Hematopoietic multipotent progenitor cell treated with erythropoietin and hydrocortisone succinate and interleukin-3 and kit ligand, for 6 days (in vitro differentiated cells): Measurements from ENCODE around the gene LEPROT.

Experiments used
- DNase-seq: peaks from one replicate; pipeline ENCODE4 v3.0.0-alpha.2; 2015

LEPROT gene

DNA sequence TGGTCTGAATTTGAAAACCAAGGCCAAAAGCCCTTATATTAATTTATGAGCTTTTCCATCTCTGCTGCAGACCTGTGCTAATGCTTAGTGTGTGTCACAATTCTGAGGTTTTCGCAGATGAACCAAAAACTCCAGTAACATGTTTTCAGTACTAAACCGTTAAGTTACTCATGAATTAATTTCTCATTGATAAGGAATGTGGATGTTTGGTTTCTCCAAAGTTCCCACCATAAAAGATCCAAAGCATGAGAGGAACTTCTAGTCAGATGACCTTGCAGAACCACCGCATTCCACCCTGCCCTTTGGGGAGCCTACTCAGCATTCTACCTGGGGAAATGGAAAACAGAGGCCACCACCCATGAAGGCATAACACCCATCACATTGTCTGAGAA lies 7.5 kb upstream of the LEPROT start:
- no peak for DNase-seq

DNA sequence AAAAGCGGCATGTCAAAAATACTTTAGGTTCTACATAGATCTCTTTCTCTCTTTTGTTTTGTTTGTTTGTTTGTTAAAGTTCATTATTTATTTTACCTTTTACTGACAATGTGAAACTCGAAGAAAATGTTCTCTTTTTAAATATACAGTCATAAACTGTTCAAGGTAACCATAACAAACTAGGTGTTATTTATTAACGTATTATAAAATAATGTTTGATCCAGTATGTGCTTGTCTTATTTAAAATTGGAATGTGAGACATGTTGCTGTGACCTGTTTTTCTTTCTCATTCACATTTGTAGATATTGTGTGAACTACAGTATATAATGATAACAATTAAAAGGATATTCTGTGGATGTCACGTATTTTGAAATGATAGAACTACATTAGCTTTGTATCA lies 5.9 kb upstream of the LEPROT start:
- DNase-seq, result no peak

DNA sequence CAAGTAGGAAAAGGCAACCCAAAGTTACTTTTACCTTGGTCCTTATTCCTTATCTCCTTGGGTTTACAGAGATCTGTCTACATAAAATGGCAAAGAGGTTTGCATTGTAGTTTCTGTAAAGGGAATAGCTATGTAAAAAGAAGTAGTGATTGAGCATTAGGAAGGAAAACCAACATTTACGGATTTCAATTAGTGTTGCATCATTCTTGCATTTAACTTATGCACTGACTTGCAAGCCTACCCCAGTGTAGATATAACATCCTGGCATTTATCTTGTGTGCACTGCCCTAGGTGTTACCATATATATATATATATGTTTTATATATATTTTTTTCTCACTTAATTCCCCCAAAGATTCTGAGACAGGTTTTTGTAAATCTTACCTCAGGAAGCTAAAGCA lies 3.7 kb upstream of the LEPROT start:
- DNase-seq, result no peak

DNA sequence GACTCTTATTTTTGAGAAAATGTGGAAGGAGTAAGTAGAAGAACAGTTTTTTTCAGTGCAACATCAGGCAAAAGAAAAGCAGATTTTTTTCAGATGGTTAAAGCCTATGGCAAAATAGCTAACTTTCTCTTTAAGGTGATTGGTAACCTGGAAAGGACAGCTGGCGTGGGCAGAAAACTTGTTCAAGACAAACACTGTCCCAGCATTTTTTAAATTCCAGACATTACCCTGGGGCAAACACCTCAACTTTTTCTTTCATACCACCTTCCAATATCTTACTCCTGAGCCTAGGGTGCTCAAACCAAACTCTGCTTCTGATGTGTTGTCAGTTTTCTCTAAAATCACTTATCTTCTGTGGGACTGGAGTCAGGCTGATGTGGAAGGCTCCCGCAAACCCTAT lies 2.7 kb upstream of the LEPROT start:
- no peak for DNase-seq

DNA sequence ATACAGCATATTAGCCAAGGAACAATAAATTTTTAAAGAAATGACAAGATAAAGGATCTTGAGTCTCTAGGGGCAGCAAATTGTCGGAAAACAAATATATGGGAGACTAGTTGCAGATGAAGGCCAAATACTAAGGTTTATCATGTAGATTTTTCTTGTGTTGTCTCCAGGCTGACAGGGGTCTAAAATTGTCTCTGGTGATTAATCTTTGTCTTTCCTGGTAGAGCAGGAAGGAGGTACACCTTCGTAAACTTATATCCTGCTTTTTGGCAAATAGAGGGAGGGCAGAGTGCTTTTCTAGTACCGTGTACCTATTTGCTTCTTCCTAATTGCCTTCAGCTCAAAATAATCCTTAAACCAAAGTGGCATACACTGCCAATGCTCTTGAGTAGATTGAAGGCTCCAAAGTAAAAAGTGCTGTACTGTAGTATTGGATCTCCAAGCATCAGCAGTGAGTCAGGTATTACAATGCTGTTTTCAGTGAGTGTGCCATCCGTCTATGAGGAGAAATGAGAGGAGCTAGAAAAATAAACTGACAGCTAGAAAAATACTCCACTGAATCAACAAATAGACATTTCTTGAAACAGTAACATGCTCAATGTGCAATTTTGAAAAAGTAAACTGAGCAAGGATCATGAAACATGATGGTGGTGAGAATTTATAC lies 1.8 kb upstream of the LEPROT start:
- DNase-seq, result no peak

DNA sequence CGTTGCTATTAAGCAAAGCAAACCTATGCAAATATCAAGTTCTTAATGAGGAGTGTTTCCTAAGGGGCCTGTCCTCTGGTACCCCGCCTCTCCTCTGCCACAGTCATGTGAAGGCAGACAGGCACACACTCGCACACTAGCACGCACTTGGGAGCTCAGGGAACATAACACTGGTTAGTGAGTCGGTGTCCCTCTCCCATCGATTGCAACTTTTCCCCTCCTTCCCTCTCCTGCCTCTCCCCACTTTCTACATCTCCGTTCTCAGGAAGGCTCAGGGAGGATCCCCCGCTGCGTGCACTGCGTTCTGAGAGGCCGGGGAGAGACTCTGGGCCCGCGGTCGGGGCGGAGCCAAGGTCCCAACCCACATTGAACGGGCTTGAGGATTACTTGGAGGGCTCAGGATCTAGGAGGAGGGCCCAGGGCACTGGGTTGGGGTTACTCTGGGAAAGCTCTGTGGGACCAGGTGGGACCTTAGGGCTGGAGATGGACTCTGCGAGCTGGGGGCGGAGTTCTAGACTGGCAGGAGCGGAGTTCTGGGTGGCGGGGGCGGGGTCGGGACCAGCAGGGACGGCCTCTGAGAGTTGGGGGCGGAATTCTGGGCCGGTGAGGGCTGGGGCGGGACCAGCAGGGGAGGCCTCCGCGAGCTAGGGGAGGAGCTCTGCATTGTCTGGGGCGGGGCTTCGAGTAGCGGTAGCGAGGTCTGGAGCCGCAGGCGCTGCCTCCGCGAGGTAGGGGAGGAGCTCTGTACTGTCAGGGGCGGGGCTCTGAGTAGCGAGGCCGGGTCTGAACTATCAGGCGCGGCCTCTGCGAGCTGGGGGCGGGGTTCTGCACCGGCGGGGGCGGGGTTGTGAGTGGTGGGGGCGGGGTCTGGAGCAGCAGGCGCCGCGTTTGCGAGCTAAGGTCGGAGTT lies 533 bp upstream of the LEPROT start:
- peak; percentile 99 for DNase-seq

DNA sequence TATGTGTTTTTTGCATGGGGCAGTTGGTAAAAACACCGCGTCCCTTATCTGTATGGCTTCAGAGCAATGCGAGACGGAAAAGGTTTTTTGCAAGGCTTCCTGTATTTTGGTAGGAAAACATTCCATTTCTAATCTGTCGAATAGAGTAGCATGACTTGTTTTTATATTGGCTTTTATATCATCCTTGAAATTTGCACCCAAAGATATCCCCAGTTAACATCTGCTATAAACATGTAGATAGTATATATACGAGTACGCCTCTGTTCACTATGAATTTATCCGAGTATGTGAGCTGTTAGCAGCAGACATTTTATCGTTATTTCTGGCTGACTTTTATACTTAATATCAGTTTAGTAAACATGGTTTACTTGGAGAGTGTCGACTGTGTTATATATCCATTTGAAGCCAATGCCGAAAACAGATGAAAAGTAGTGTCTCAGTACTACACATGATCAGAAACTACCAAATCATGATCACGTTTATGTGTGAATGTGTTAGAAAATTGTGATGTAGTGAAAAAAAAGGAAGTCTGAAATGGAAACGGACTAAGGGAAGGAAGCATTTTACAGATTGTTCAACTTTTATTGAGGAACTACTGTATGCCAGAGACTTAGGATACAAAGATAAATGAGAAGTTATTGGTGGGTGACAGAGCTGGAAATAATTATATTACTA lies 1.0 kb downstream of the LEPROT start:
- peak; percentile 77 for DNase-seq

DNA sequence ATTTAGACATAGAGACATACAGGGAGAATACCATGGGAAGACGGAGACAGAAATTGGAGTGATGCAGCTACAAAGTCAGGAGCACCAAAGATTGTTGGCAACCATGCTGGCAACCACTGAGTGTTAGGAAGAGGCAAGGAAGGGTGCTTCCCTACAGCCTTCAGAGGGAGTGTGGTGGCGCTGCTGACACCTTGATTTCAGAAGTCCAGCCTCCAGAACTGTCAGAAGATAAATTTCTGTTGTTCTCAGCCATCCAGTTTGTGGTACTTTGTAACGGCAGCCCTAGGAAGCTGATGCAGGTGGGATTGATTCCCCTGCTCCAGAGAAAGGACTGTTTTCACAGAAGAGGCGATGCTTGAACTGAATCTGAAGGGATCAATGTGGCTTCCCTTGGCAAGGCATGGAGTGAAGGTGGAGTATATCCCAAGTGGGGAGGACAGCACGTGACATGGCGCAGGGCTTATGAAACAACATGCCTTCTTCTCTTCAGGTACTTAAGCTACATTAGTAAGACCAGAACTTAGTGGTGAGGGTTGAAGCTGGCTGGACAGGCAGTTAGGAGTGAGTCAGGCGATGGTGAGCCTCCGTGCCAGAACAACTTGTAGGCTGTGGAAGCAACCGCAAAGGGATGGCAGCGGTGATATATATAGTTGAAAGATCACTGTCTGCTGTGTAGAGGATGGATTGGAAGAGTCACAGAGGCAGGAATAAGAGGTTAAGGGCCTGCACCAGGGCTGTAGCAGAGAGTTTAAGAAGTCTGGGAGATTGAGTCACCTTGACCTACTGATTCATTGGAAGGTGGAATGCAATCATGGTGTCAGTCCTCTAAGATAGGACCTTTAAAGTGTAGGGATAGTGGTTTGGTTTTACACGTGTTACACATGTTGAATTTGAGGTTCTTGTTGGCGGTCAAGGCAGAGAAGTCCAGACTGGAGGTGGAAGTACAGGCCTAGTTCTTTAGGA lies 2.1 kb downstream of the LEPROT start:
- DNase-seq, result peak; percentile 68

DNA sequence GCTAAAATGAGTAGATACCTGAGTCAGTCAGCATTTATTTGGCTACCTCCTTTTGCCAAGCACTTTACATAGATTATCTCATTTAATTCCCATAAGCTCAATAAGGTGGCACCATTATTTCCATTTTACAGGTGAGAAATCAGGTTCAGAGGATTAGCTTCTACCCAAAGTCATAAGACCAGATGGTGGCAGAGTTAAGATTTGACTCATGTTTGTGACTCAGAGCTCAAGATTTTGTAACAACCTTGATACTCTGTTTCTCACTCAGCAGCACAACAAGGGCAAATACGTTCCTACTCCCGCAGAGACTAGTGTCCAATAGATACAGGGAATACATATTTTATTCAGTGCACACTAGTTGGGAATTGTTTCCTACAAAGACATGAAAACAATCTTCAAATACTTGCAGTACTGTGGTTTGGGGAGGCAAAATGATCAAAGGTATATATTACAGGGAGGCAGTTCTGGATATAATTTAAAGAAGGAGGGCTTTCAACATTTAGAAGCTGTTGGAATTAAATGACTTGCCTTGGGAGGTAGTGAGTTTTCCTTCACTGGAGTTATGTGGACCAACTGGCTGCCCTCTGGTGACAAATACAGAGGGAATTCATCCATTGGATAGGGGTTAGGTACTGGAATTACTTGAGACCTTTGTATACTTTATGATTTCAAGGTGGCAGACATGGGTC lies 3.6 kb downstream of the LEPROT start:
- DNase-seq, result peak; percentile 54

DNA sequence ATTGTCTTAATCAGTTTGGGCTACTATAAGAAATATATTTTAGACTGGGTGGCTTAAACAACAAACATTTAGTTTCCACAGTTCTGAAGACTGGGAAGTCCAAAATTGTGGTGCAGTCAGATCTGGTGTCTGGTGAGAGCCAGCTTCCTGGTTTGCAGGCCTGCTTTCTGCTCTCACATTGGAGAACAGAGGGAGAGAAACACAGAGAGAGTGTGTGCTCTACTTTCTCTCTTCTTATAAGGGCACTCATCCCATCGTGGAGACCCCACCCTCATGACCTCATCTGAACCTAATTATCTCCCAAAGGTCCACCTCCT lies 4.1 kb downstream of the LEPROT start:
- no peak for DNase-seq

DNA sequence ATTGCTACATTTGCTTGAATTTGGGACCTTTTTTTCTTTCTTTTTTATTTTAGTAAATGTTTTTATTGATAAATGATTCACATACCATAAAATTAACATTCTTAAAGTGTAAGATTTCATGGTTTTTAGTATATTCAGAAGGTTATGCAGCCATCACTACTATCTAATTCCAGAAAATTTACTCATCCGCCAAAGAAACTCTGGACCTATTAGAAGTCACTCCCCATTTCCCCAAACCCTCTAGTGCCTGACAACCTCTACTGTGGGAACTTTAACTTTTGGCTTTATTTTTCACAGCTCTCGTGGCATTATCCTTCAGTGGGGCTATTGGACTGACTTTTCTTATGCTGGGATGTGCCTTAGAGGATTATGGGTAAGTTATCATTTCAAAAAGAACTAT lies 4.5 kb downstream of the LEPROT start:
- DNase-seq, result no peak

DNA sequence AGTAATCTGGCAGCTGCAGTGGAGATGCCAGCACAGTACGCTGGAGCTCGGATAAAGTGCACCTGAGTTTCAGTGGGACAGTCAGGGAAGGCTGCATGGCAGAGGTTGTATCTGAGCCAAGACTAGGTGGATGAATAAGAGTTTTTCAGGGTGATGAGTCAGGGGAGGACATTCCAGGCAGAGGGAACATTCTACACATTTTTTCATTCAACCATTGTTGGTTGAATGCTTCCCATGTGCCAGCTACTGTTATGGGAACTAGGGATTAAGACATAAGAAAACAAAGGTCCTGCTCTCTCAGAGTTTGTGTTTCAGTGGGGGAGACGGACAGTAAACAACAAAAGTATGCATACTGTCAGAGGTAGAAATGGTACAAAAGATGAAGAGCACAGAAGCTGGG lies 5.2 kb downstream of the LEPROT start:
- DNase-seq, result no peak

DNA sequence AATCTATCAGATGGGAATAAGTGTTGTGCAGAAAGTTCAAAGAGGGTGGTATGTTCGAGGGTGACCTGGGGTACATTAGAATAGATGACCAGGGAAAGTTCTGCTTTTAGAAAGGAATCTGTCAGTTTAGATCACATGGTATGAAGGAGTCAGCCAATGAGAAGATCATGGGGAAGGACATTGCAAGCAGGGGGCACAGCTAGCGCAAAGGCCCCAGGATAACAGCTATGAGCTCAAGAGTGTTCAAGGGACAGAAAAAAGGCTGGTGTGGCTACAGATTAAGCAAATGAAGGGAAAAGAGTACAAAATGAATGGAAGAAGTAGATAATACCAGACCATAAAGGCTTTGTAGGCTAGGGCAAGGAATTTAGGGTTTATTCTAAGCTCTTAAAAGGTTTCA lies 8.6 kb downstream of the LEPROT start:
- DNase-seq, result no peak

DNA sequence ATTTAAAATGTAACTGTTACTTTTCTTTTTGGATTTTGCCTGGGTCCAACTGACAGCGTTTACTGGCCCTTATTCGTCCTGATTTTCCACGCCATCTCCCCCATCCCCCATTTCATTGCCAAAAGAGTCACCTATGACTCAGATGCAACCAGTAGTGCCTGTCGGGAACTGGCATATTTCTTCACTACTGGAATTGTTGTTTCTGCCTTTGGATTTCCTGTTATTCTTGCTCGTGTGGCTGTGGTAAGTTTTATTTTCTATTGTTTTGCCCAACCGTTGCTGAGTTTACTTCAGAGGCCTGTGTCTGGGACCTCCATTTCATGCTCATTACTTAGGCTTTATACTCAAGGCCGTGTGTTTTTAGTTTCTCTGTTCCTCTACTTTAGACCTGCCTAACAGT lies 9.3 kb downstream of the LEPROT start:
- DNase-seq, result no peak

DNA sequence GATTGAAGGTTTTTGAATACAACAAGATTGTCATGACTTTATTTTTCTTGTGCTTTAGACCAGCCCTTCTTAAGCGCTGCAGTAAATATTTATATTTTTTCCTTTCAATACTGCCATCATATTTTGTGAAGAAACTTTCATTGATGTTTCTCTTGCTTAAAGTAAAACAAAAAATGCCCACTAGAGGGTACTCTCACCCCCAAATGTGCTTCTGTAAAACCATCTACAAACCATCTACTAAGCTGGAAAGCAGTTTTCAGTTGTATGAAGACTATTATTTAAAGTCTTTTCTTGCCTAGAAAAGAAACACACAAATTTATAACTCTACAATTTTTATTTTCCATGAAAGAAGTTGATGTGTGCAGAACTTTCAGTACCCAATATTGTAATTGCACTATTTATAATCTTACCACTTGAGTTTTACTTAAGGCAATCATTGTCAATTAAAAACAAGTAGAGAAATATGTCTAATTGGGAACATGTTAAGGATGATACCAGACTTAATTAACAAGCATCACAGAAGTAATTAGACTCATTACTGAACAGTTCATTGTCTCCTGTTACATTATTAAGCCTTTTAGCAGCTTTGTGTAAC lies 10.7 kb downstream of the LEPROT start:
- DNase-seq, result peak; percentile 85

DNA sequence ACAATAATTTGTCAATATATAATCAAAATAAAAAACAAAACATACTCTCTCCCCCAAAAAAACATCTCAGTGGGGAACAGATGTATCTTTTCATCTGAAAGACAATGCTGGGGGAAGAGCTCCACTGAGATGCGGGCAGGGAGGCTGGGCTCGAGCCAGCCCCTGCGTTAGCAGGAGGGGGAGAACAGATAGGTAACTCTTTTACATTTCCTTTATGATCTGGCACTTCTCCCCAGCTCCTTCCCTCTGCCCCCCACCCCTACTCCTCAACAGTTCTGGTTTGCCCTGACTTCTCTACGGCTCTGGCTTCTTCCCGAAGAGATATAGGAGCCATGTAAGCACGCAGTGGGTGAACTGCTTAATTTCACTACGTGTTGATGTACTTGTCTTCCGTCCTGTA lies 12.4 kb downstream of the LEPROT start:
- no peak for DNase-seq

DNA sequence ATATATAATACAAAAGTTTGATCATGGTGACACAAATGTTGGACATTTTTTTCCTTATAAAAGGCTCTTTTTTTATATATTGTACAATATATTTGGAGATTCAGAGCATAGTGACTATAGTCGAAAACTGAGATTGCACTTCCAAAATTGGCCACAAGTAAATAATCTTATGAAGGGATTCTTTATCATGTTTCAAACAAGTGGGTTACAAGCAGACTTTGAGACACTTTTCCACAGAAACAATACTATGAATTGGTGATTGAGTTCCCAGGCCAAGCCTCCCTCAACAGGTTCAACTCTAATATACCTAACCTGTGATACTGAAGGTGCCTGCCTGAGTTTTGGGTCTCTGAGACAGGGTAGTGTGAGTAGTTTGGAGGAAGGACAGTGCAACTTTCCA lies 13.8 kb downstream of the LEPROT start:
- DNase-seq, result no peak

DNA sequence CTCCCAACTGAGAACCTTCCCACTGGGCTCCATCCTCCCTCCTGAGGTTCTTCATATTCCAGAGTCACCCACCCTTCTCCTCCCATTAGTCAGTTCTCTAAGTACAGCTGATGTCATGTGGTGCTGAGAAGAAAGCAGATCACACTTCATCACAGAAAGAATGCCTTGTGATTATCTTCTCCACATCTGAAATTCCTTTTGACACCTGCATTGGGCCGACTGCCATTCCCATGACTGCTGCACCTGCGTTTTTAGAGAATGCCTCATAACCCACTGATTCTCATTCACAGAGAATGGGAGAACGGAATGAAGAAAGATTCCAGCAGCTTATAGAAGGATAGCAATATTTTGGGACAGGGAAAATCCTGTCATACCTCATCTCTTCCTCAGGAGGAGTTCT lies 14.3 kb downstream of the LEPROT start:
- DNase-seq, result no peak

DNA sequence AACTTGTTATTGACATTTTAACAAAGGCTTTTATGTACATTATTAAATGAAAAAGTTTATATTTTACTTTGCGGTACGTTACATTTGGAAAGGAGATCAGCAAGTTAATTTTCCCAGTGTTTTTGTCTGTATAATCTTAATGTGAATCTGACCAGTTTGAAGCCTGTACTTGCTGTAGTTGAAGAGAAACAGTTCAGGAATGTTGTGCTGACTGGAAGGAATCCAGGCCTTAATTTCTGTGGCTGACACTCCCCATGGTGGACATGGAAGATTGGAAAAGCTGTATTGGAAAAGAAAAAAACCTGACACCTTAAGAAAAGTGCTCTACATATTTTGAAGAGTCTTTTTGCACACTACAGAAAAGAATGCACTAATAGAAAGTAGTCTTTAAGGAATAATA lies 15.5 kb downstream of the LEPROT start:
- no peak for DNase-seq

DNA sequence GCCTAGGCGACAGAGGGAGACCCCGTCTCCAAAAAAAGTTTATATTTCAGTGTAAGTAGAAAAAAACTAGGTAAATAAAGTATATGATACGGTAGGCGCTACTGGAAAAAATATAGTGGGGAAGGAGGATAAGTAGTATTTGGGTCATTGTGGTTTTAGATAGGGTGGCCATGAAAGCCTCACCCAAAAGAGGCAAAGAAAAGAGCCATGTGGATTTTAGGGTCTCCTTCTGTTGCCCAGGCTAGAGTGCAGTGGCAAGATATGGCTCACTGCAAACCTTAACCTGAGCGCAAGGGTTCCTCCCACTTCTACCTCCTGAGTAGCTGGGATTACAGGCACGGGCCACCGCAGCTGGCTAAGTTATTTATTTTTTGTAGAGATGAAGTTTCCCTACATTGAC lies 17.1 kb downstream of the LEPROT start:
- peak; percentile 89 for DNase-seq

DNA sequence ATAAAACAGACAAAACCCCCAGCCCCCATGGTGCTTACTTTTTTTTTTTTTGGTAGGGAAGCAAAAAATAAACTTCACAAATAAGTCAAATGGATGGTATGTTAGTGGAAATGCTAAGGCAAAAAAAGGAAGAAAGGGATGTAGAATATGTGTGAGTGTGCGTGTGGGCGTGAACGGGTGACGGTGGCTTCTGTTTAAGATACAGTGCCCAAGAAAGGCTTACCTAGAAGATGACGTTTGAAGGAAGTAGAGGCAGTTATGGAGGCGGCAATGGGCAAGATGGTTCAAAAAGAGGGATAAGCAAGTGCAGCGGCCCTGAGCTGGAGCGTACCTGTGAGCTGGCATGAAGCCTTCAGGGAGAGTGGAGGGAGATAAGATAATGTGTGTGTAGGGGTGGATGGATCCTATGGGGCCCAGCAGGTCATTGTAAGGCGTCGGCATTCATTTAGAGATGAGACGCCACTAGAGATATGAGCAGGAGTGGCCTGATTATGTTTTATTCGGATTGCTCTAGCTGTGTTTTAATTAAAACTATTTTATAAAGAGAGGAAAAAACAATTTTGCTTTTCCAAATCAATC lies 19.9 kb downstream of the LEPROT start:
- DNase-seq, result no peak

DNA sequence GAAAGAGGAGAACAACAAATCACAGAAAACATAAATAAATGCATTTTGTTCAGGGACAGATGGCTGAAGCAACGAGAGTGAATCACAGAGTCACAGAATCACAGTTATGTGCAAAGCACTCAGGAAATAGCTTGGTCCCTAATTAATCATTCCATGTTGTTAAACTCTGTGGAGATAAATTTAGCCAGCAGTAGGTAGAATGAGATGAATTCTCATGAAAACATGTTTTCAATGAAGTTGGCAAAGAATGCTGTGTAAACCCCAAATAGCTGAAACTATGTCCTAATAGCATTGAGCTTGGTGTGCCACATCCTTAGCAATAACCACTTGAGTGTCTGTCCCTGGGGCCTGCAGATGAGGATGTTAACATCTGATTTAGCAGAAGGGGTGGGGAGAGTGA lies 20.4 kb downstream of the LEPROT start:
- no peak for DNase-seq
